GM18909 (cell line): ENCODE results near the gene C1QTNF4.
A peak's percentile ranks its signal among the peaks of the same experiment; 100 is the strongest.

Experiments
- ATAC-seq: cut with Tn5 transposase; IDR thresholded peaks from one replicate; pipeline ENCODE4 v1.9.1; 2021; ENCODE audit warnings: mild to moderate bottlenecking; ENCODE audit not compliant: unreplicated experiment, poor library complexity

C1QTNF4 gene

DNA sequence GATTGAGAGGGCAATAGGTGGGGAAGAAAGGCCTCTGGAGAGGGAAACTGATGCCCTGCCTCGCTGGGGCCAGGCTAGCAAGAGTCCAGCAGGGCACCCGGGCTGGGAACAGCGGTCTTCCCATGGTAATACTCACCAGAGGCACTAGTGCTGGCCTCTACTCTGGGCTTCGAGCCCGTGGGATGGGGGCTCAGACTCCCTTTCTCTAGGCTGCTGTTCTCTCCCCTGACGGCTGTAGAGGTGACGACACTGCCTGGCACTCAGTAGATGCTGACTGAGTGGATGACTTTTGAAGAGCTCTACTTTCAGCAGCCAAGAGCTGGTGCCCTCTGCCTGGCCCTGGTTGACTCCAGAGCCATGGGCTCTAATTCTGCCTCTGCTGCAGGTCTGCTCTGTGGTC is 818 bp upstream of the C1QTNF4 start:
- ATAC-seq, result no peak

DNA sequence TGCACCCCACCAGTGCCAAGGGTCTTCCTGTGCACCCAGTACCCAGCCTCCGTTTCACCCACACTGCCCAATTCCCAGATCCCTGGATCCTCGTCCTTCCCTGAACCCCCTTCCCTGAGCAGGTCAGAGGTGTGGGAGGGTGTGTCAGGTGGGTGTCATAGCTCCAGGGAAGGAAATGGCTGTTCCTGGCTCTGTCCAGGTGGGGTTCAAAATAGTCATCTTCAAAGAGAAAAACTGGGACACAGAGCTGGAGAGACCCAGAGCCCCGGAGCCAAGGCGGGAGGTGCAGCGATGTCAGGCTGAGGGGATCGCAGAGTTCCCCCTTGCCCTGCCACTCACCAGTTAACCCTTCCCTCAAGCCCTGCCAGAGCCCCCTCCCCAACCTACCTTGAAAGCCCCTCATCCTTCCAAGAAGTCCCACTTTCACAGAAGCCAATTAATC is 698 bp downstream of the C1QTNF4 start:
- no peak for ATAC-seq

DNA sequence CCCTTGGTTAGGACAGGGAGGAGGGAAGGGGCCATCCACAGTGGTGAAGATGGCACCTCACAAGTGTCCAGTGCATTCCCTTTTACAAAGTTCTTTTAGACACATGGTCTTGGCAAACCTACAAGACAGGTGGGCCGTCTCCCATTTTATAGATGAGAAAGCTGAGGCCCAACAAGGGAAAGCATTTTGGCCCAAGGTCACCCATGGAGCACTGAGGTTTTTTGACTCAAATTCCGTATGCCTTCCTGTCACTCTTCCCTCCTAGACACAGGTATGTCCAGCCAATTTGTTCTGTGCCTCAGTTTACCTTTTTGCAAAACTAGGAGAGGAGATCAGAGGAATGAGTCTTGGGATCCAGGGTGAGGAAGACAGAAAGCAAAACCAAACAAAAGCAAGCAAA is 1.2 kb downstream of the C1QTNF4 start:
- no peak for ATAC-seq

DNA sequence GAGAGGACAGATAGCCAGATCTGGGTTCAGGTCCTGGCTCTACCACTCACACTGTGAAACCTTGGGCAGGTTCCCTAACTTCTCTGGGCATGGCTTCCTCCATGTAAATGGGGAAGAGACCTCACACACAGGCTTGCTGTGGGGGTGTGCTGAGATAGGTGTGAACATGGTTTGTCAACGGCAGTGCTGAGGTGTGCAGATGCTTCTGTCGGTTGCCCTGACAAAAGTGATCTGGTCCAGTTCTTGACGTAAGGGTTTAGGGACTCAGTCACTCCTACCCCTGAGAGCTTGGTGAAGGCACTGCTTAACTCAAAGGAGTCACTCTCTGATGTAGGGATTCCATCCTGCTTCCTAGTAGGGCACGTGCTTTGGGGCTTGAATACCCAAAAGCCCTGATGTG is 2.0 kb downstream of the C1QTNF4 start:
- ATAC-seq, result no peak

GRCh38 chr11:47591764-47592163 is 2.4 kb downstream of the C1QTNF4 start:
- no peak for ATAC-seq

GRCh38 chr11:47589977-47590861 is 4.0 kb downstream of the C1QTNF4 start:
- no peak for ATAC-seq

DNA sequence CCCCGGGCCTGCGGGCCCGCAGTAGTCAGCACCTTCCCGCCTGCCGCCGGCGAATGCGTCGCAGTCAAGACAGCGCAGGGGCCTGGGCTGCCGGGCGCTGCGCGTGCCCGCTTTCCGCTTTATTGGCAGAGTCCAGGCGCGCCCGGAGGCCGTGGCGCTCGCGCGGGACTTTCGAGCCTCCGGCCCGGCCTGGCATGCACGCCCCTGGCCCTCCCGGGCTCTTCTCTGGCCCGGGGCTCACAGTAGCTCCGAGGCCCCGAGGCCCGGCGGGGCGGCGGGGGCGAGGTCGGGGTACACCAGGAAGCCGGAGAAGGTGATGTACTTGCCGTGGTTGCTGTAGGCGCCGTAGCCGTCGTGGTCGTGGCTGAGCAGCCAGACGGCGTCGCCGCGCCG is 4.6 kb downstream of the C1QTNF4 start:
- ATAC-seq, result no peak

- ATAC-seq, result no peak
These were observed 5.1 kb downstream of the C1QTNF4 start for GRCh38 chr11:47589118-47589517.

DNA sequence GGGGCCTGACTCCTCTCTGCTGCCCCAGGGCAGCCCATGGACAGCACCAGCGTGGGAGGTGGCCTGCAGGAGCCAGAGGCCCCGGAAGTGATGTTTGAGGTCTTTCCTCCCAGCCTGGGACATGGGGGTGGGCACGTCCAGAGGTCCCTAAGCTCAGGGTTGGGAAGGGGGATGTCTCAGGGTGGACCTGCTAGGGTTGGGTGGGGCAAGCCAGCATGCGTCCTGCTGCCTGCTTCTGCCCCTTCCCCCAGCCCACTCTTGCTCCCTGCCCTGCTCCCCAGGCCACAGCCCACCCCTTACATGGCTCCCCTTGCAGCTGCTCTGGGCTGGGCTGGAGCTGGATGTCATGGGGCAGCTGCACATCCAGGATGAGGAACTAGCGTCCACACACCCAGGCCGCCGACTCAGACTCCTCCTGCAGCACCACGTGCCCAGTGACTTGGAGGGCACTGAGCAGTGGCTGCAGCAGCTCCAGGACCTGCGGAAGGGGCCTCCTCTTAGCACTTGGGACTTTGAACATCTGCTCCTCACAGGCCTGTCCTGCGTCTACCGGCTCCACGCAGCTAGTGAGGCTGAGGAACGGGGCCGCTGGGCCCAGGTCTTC is 6.4 kb downstream of the C1QTNF4 start:
- ATAC-seq, result no peak

DNA sequence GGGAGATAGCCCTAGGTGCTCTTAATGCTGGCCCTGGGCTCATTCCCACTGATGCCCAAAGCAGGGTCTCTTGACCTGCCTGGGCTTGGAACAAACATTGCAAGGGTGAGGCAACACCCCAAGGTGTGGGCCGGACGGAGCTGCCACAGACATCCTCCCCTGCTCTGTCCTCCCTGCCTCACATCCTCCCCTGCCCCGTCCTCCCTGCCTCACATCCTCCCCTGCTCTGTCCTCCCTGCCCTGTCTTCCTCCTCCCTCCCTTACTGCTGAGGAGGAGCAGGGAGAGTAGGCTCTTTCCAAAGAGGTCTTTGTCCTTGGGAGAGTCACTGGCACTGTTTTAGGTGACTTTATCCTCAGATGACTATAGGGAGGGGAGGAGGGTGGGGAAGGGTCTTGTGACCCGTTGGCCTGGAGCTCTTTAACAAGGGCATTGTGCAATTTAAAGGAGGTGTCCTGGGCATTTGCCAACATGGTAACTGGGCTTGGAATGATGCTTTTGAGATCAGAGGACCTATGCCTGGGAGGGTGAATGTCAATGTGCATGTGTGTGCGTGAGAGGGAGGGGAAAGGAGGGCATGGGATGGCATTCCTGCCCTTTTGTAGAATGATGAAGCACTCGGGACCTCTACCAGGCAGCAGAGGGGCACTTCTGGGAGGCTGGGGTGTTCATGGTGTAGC is 7.0 kb downstream of the C1QTNF4 start:
- no peak for ATAC-seq

GRCh38 chr11:47586098-47586855 is 7.9 kb downstream of the C1QTNF4 start, which contains the start of gene FAM180B:
Gene FAM180B, plus strand, starts transcription at chr11:47586678. Its CDS starts 91 bp downstream, at chr11:47586769.
- no peak for ATAC-seq

DNA sequence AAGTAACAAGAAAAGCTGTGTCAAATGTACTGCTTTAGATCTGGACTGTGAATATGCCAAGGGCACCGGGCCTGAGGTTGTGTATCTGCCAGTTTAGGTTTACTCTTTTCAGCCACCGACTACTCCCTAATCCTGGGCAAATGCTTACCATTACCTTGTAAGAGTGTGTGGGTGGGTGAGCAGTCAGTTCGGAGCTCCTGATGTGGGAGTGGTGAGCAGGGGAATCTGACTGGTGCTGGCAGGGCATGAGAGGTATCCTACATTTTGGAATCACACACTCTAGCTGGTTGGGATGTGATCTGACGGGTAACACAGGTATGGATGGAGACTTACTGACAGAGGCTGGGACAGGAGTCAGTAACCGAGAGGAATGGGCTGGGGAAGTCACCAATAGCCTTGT is 10.4 kb downstream of the C1QTNF4 start:
- ATAC-seq, result no peak

DNA sequence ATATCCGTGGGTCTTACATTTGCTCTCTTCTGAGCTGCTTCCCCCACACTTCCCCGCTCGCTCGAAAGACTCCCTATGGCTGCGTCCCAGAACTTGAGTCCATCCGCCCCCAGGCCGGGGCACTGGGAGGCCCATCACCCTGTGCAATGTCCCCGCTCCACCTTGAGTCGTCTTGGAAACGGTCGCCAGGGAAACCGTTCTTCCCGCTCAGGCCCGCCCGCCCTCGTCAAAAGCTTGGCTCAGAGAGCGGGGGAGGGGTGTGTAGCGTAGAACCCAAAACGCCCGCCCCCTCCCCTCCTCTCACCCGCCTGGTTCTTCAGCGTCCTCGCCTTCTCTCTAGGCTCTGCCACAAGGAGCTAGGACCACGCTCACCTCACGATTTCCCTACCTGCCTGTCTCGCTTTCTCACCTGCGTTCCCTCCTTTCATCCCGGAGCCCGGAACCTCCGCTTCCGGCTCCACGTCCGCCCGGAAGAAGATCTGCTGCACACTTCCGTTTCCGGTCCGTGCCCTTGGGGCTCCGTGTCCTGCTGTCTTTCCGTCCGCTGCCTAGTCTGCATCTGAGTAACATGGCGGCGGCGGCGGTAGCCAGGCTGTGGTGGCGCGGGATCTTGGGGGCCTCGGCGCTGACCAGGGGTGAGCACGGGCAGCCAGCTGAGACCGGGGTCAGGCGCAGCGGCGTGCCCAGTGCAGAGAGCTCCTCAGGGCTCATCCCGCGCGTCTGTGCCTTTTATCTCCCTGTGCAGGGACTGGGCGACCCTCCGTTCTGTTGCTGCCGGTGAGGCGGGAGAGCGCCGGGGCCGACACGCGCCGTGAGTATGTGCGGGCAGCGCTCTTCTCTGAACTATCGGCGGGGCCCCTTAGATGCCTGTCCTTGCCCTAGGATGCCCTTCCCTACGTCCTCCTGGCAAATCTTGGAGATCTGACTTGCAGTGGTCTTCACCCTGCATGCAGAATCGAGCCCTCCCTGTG is 15.4 kb downstream of the C1QTNF4 start, which contains the start of the genes KBTBD4 and NDUFS3:
Gene KBTBD4 (minus strand): TSS at position 447 of the 971 bp plus-strand sequence. CDS start 19 bp downstream, at position 428.
Gene NDUFS3 (plus strand): TSS at position 551 of the 971 bp plus-strand sequence. CDS start 18 bp downstream, at position 569.
- peak; percentile 93 for ATAC-seq

- no peak for ATAC-seq
These were observed 16.7 kb downstream of the C1QTNF4 start for GRCh38 chr11:47577460-47578041.

GRCh38 chr11:47573321-47573720 is 20.9 kb downstream of the C1QTNF4 start:
- no peak for ATAC-seq

- ATAC-seq, result no peak
These were observed 21.4 kb downstream of the C1QTNF4 start for GRCh38 chr11:47572715-47573255.

DNA sequence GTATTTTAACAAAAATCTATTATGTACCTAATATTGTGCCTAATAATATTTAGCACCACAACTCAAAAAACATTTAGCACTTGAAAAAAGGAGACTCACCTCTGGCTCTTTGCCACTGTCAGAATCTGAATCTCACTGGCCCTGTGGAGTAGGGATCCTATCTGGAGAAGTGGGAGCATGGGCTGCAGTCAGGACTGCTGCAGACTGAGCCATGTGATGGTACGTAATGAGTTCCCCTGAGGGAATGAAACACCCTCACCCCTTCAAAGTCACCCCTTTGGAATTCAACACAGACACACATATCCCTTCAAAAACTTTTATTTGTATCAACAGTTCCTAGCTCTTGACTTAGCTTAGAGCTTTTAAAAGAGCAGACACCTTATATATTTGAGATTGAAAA is 22.3 kb downstream of the C1QTNF4 start:
- no peak for ATAC-seq

DNA sequence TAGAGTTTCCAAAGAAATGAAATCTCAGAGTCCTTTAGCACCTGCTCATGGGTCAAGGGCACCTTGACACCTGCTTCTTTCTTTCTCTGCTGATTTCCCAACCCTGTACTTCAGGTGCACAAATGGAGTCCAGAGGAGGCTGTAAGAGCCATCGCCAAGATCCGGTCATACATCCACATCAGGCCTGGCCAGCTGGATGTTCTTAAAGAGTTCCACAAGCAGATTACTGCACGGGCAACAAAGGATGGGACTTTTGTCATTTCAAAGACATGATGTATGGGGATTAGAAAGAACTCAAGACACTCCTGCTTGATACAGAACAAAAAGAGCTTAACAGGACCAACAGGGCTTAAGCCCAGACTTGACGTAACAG is 22.9 kb downstream of the C1QTNF4 start:
- ATAC-seq, result no peak
